Type B pancreatic cell (in vitro differentiated cells): Measurements from ENCODE around the gene PTER. TPM values are rescaled to one million over a fixed set of nuclear protein-coding genes. Genes with fewer than 3 reads are reported as not detected.

Experiments
- DNase-seq: peaks from one replicate; pipeline ENCODE4 v3.0.0; 2021; ENCODE audit warnings: mixed read lengths; ENCODE audit not compliant: unreplicated experiment; ENCODE audit errors: extremely low spot score
- H3K27ac Mint-ChIP-seq: 2 replicates; pipeline ENCODE4 v1.8.0; 2021; ENCODE audit warnings: mild to moderate bottlenecking, mixed read lengths
- H3K27me3 Mint-ChIP-seq: 2 replicates; pipeline ENCODE4 v1.8.0; 2021; ENCODE audit warnings: mixed read lengths
- H3K36me3 Mint-ChIP-seq: 2 replicates; pipeline ENCODE4 v1.8.0; 2021; ENCODE audit warnings: mixed read lengths
- H3K4me1 Mint-ChIP-seq: one replicate; pipeline ENCODE4 v1.8.0; 2021; ENCODE audit warnings: mixed read lengths; ENCODE audit not compliant: unreplicated experiment
- H3K4me3 Mint-ChIP-seq: 2 replicates; pipeline ENCODE4 v1.8.0; 2021; ENCODE audit warnings: mild to moderate bottlenecking, mixed read lengths
- H3K9me3 Mint-ChIP-seq: 2 replicates; pipeline ENCODE4 v1.8.0; 2021; ENCODE audit warnings: mixed read lengths
- CTCF ChIP-seq: fragments of 200-600 bp; sonication (generic); conservative IDR thresholded peaks from 2 replicates; pipeline ENCODE4 v1.5.0; 2021; ENCODE audit warnings: antibody characterized with exemption, mild to moderate bottlenecking
- total RNA-seq: library from RNA; stranded (reverse); gene quantifications from 2 replicates; pipeline ENCODE4 v1.2.1, GENCODE V29; 2021; ENCODE audit warnings: low replicate concordance

The PTER gene
- total RNA-seq, 1 donor from 2014 or later, result 7.9 TPM

- peaks cover 4% of the 10 kb centered on the region for H3K9me3 Mint-ChIP-seq
- peaks cover 29% of the 10 kb centered on the region for H3K27me3 Mint-ChIP-seq
Measured at GRCh38 chr10:16544591-16544990, 107.8 kb downstream of the PTER start.

GRCh38 chr10:16545116-16545736, 108.4 kb downstream of the PTER start:
- H3K27me3 Mint-ChIP-seq, result peaks cover 25% of the 10 kb centered on the region
- no peak for DNase-seq
- peaks cover 4% of the 10 kb centered on the region for H3K9me3 Mint-ChIP-seq
- no peaks in the 10 kb centered on the region for H3K36me3 Mint-ChIP-seq
- no peak overlapping the region for H3K4me3 Mint-ChIP-seq
- H3K27ac Mint-ChIP-seq, result no peak overlapping the region
- peak; percentile 80 for TF ChIP-seq CTCF
- H3K4me1 Mint-ChIP-seq, result no peaks in the 10 kb centered on the region

More at GRCh38 chr10:16544591-16544990, 107.8 kb downstream of the PTER start:
- DNase-seq, result no peak
- no peak for TF ChIP-seq CTCF
- H3K36me3 Mint-ChIP-seq, result no peaks in the 10 kb centered on the region
- H3K27ac Mint-ChIP-seq, result no peak overlapping the region
- no peak overlapping the region for H3K4me3 Mint-ChIP-seq
- no peaks in the 10 kb centered on the region for H3K4me1 Mint-ChIP-seq

GRCh38 chr10:16547973-16548372, 111.2 kb downstream of the PTER start:
- no peak for DNase-seq
- TF ChIP-seq CTCF, result no peak
- H3K36me3 Mint-ChIP-seq, result no peaks in the 10 kb centered on the region
- H3K27ac Mint-ChIP-seq, result no peak overlapping the region
- H3K27me3 Mint-ChIP-seq, result peaks cover 22% of the 10 kb centered on the region
- peaks cover 4% of the 10 kb centered on the region for H3K9me3 Mint-ChIP-seq
- H3K4me3 Mint-ChIP-seq, result no peak overlapping the region
- no peaks in the 10 kb centered on the region for H3K4me1 Mint-ChIP-seq

GRCh38 chr10:16559236-16559773, 122.5 kb downstream of the PTER start:
- Mint-ChIP-seq H3K27ac (no peak overlapping the region), H3K36me3 (no peaks in the 10 kb centered on the region), H3K9me3 (no peaks in the 10 kb centered on the region), H3K27me3 (peaks cover 32% of the 10 kb centered on the region), H3K4me1 (no peaks in the 10 kb centered on the region), H3K4me3 (no peak overlapping the region)
- TF ChIP-seq CTCF, result no peak
- DNase-seq, result no peak

- Mint-ChIP-seq H3K9me3 (no peaks in the 10 kb centered on the region), H3K4me1 (no peaks in the 10 kb centered on the region), H3K27me3 (peaks cover 22% of the 10 kb centered on the region), H3K4me3 (no peak overlapping the region), H3K36me3 (no peaks in the 10 kb centered on the region), H3K27ac (no peak overlapping the region)
- no peak for TF ChIP-seq CTCF
- DNase-seq, result no peak
Measured at GRCh38 chr10:16562891-16563290, 126.1 kb downstream of the PTER start.

Other genes starting within 250 kb of the PTER start
- 3.4 and 6.5 TPM in 2 replicates for gene C1QL3, start 84.9 kb downstream of the PTER start, total RNA-seq